GM19351 (cell line): ENCODE results near the gene ALPK1.
"Not testable (repeated sequence)": the region's sequence is repeated elsewhere in the genome, so short reads cannot be mapped to it uniquely, and the experiment has no call there.

ENCODE experiments used
- ATAC-seq: cut with Tn5 transposase; IDR thresholded peaks from one replicate; pipeline ENCODE4 v1.9.1; 2021; ENCODE audit warnings: mild to moderate bottlenecking, moderate library complexity; ENCODE audit not compliant: unreplicated experiment

The ALPK1 gene

GRCh38 chr4:112284166-112284565 lies 13.0 kb upstream of the ALPK1 start:
- no peak for ATAC-seq

- no peak for ATAC-seq
Observed at GRCh38 chr4:112284662-112285411, 12.3 kb upstream of the ALPK1 start.

GRCh38 chr4:112287258-112287989 lies 9.7 kb upstream of the ALPK1 start:
- ATAC-seq, result peak; percentile 13

- ATAC-seq, result peak; percentile 31
Observed at GRCh38 chr4:112288455-112288854, 8.7 kb upstream of the ALPK1 start.

- ATAC-seq, result no peak
Observed at GRCh38 chr4:112289407-112290253, 7.5 kb upstream of the ALPK1 start.

GRCh38 chr4:112290341-112290740 lies 6.8 kb upstream of the ALPK1 start:
- peak; percentile 22 for ATAC-seq

- no peak for ATAC-seq
Observed at GRCh38 chr4:112299721-112300120, 2.6 kb downstream of the ALPK1 start.

- ATAC-seq, result peak; percentile 84
Observed at GRCh38 chr4:112302320-112303274, 5.4 kb downstream of the ALPK1 start.

GRCh38 chr4:112305477-112305876 lies 8.3 kb downstream of the ALPK1 start:
- ATAC-seq, result not testable (repeated sequence)

GRCh38 chr4:112309263-112309791 lies 12.2 kb downstream of the ALPK1 start:
- not testable (repeated sequence) for ATAC-seq

GRCh38 chr4:112311516-112311915 lies 14.3 kb downstream of the ALPK1 start:
- no peak for ATAC-seq

- peak; percentile 96 for ATAC-seq
Observed at GRCh38 chr4:112312610-112313239, 15.6 kb downstream of the ALPK1 start.

GRCh38 chr4:112315446-112315845 lies 18.3 kb downstream of the ALPK1 start:
- no peak for ATAC-seq

GRCh38 chr4:112316360-112316759 lies 19.2 kb downstream of the ALPK1 start:
- ATAC-seq, result no peak

- ATAC-seq, result peak; percentile 95
Observed at GRCh38 chr4:112318239-112319142, 21.3 kb downstream of the ALPK1 start.

- ATAC-seq, result no peak
Observed at GRCh38 chr4:112321776-112322684, 24.9 kb downstream of the ALPK1 start.

- no peak for ATAC-seq
Observed at GRCh38 chr4:112322866-112323265, 25.7 kb downstream of the ALPK1 start.
